Spleen (tissue), 7 donors: ENCODE data around the gene USP35.

ENCODE experiments used
- POLR2A ChIP-seq, 3 donors: fragments of 450-650 bp; IDR thresholded peaks; one replicate each; pipeline ENCODE4 v1.5.1; 2017; ENCODE audit warnings: antibody characterized with exemption in 3 of 3, mild to moderate bottlenecking in 1 of 3
- POLR2AphosphoS5 ChIP-seq, 3 donors: sonication (generic); formaldehyde crosslinking; IDR thresholded peaks; one replicate each; pipeline ENCODE4 v1.5.1; 2017; ENCODE audit warnings: antibody characterized with exemption in 3 of 3
- TF ChIP-seq, protein P1 (sequence below), 11 experiments: fragments of 200-600 bp in 7 of 11; fragments of 450-650 bp in 4 of 11; sonication (generic) in 4 of 11; IDR thresholded peaks in 8 of 11; conservative IDR thresholded peaks in 3 of 11; 1 replicate in 7 of 11; 2 replicates in 4 of 11; pipeline versions ENCODE4 v1.4.0 to v1.8.0; 2016 to 2021; ENCODE audit warnings: antibody characterized with exemption in 11 of 11, inconsistent platforms in 4 of 11, mild to moderate bottlenecking in 1 of 11
- donor health status: DM: no; HTN: no; CAD: no; lungs with moderate emphysema.
- donor health status: DM: no; HTN: no; CAD: no.
- donor health status: DM: no; HTN: no; CAD: no.

DNA sequence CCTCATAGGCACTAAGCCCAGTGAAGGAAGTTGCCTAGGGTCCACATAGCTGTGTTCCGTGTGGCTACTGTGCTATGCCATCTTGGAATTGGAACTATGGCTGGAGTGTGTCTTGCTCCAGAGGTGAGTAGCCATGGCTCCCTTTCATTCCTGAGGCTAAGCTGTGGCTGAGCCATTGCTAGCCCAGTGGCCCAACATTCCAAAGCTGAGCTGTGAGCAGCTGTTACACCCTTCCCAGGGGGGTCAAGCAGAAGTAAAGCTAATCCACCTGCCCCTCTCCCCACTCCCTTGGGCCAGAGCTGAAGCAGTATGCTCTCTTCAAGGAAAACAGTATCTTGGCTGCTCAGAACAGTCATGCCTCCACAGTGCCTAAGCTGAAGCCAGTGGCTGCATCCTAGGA, 51.1 kb downstream of the USP35 start:
- TF ChIP-seq POLR2A (IDR thresholded peaks at IDR 0.05): no peak
- TF ChIP-seq, protein P1, sequence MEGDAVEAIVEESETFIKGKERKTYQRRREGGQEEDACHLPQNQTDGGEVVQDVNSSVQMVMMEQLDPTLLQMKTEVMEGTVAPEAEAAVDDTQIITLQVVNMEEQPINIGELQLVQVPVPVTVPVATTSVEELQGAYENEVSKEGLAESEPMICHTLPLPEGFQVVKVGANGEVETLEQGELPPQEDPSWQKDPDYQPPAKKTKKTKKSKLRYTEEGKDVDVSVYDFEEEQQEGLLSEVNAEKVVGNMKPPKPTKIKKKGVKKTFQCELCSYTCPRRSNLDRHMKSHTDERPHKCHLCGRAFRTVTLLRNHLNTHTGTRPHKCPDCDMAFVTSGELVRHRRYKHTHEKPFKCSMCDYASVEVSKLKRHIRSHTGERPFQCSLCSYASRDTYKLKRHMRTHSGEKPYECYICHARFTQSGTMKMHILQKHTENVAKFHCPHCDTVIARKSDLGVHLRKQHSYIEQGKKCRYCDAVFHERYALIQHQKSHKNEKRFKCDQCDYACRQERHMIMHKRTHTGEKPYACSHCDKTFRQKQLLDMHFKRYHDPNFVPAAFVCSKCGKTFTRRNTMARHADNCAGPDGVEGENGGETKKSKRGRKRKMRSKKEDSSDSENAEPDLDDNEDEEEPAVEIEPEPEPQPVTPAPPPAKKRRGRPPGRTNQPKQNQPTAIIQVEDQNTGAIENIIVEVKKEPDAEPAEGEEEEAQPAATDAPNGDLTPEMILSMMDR (IDR thresholded peaks at IDR 0.05 in 8 of 11, conservative IDR thresholded peaks at IDR 0.05 in 3 of 11): no peak
- TF ChIP-seq POLR2AphosphoS5 (IDR thresholded peaks at IDR 0.05): no peak
